H9 (cell line): ENCODE data around the gene HNMT. TPM values are rescaled to one million over a fixed set of nuclear protein-coding genes. Genes with fewer than 3 reads are reported as not detected.

ENCODE experiments used
- DNase-seq: peaks from one replicate; pipeline ENCODE4 v3.0.0-alpha.2; 2017
- H2AFZ ChIP-seq: one replicate; pipeline ENCODE4 v1.6.1; 2013; ENCODE audit warnings: mild to moderate bottlenecking, low read length, control low read depth, moderate library complexity
- H2AK5ac ChIP-seq: 2 replicates; pipeline ENCODE4 v1.6.1; 2013; ENCODE audit warnings: low read length, control low read depth, mixed read lengths; ENCODE audit not compliant: insufficient read length
- H2BK120ac ChIP-seq: one replicate; pipeline ENCODE4 v1.6.1; 2013; ENCODE audit warnings: low read depth, mild to moderate bottlenecking, low read length, control low read depth, inconsistent platforms; ENCODE audit not compliant: poor library complexity, severe bottlenecking
- H2BK12ac ChIP-seq: 2 replicates; pipeline ENCODE4 v1.6.1; 2013; ENCODE audit warnings: low read length, control low read depth, mixed read lengths, low read depth; ENCODE audit not compliant: insufficient read length
- H2BK15ac ChIP-seq: 2 replicates; pipeline ENCODE4 v1.6.1; 2013; ENCODE audit warnings: low read depth, low read length, control low read depth
- H2BK20ac ChIP-seq: one replicate; pipeline ENCODE4 v1.6.1; 2013; ENCODE audit warnings: low read depth, mild to moderate bottlenecking, low read length, control low read depth, inconsistent platforms; ENCODE audit not compliant: poor library complexity, severe bottlenecking
- H2BK5ac ChIP-seq: 2 replicates; pipeline ENCODE4 v1.6.1; 2013; ENCODE audit warnings: low read length, control low read depth, mixed read lengths; ENCODE audit not compliant: insufficient read length
- H3K14ac ChIP-seq: 2 replicates; pipeline ENCODE4 v1.6.1; 2013; ENCODE audit warnings: low read length, control low read depth; ENCODE audit not compliant: insufficient read depth
- H3K18ac ChIP-seq: 2 replicates; pipeline ENCODE4 v1.6.1; 2013; ENCODE audit warnings: low read depth, mild to moderate bottlenecking, mixed read lengths, low read length, control low read depth; ENCODE audit not compliant: insufficient read length
- H3K23ac ChIP-seq: 2 replicates; pipeline ENCODE4 v1.6.1; 2013; ENCODE audit warnings: low read length, control low read depth, mixed read lengths, low read depth; ENCODE audit not compliant: insufficient read length
- H3K23me2 ChIP-seq: 2 replicates; pipeline ENCODE4 v1.6.1; 2013; ENCODE audit warnings: low read depth, mild to moderate bottlenecking, mixed read lengths, low read length, control low read depth; ENCODE audit not compliant: insufficient read length, poor library complexity, severe bottlenecking
- H3K27ac ChIP-seq: 2 replicates; pipeline ENCODE4 v1.5.1; 2013; ENCODE audit warnings: low read length, control low read depth, mixed read lengths, low read depth; ENCODE audit not compliant: insufficient read length
- H3K27me3 ChIP-seq: 2 replicates; pipeline ENCODE4 v1.6.1; 2013; ENCODE audit warnings: low read length, control low read depth, inconsistent platforms; ENCODE audit not compliant: insufficient read depth
- H3K4ac ChIP-seq: 2 replicates; pipeline ENCODE4 v1.6.1; 2013; ENCODE audit warnings: low read depth, mild to moderate bottlenecking, control low read depth, inconsistent platforms, low read length, moderate library complexity
- H3K4me1 ChIP-seq: 2 replicates; pipeline ENCODE4 v1.6.1; 2013; ENCODE audit warnings: low read length, control low read depth, inconsistent platforms; ENCODE audit not compliant: insufficient read depth
- H3K4me2 ChIP-seq: 2 replicates; pipeline ENCODE4 v1.6.1; 2013; ENCODE audit warnings: low read length, control low read depth, mixed read lengths; ENCODE audit not compliant: insufficient read length, insufficient read depth
- H3K56ac ChIP-seq: 2 replicates; pipeline ENCODE4 v1.6.1; 2013; ENCODE audit warnings: low read depth, mild to moderate bottlenecking, mixed read lengths, low read length, control low read depth; ENCODE audit not compliant: insufficient read length
- H3K79me1 ChIP-seq: 2 replicates; pipeline ENCODE4 v1.6.1; 2013; ENCODE audit warnings: low read depth, mild to moderate bottlenecking, moderate library complexity, low read length, control low read depth, inconsistent platforms; ENCODE audit not compliant: insufficient read depth, poor library complexity, severe bottlenecking
- H3K79me2 ChIP-seq: 2 replicates; pipeline ENCODE4 v1.6.1; 2013; ENCODE audit warnings: low read length, control low read depth, inconsistent platforms; ENCODE audit not compliant: insufficient read depth
- H3K9ac ChIP-seq: 2 replicates; pipeline ENCODE4 v1.6.1; 2013; ENCODE audit warnings: low read length, control low read depth, mixed read lengths; ENCODE audit not compliant: insufficient read length; ENCODE audit errors: extremely low read depth
- H3K9me3 ChIP-seq: one replicate; pipeline ENCODE4 v1.6.1; 2013; ENCODE audit warnings: low read depth, low read length, inconsistent platforms; ENCODE audit not compliant: control insufficient read depth
- H3T11ph ChIP-seq: one replicate; pipeline ENCODE4 v1.6.1; 2013; ENCODE audit warnings: mild to moderate bottlenecking, low read length, control low read depth, inconsistent platforms
- H4K20me1 ChIP-seq: one replicate; pipeline ENCODE4 v1.6.1; 2013; ENCODE audit not compliant: control insufficient read depth, insufficient read length, insufficient read depth
- H4K5ac ChIP-seq: 2 replicates; pipeline ENCODE4 v1.6.1; 2013; ENCODE audit warnings: low read depth, mild to moderate bottlenecking, mixed read lengths, low read length, control low read depth; ENCODE audit not compliant: insufficient read length
- H4K8ac ChIP-seq: replicated peaks from 2 replicates; pipeline ENCODE4 v1.6.1; 2013; ENCODE audit warnings: low read length, control low read depth, mixed read lengths, low read depth; ENCODE audit not compliant: insufficient read length
- H4K91ac ChIP-seq: 2 replicates; pipeline ENCODE4 v1.6.1; 2013; ENCODE audit warnings: low read depth, mild to moderate bottlenecking, moderate library complexity, mixed read lengths, low read length, control low read depth; ENCODE audit not compliant: insufficient read length
- H3K27ac Mint-ChIP-seq, 3 experiments: 2 replicates in 2 of 3; 3 replicates in 1 of 3; pipeline ENCODE4 v1.8.0; 2020 to 2021; ENCODE audit warnings: mixed read lengths in 3 of 3, mild to moderate bottlenecking in 1 of 3, moderate library complexity in 1 of 3
- H3K27me3 Mint-ChIP-seq: 2 replicates; pipeline ENCODE4 v1.8.0; 2021; ENCODE audit warnings: low read depth, mild to moderate bottlenecking, moderate library complexity, mixed read lengths
- H3K36me3 Mint-ChIP-seq, 3 experiments: 2 replicates in 2 of 3; 3 replicates in 1 of 3; pipeline ENCODE4 v1.8.0; 2020 to 2021; ENCODE audit warnings: low read depth in 3 of 3, mixed read lengths in 3 of 3; ENCODE audit not compliant: insufficient read depth in 1 of 3
- H3K4me1 Mint-ChIP-seq, 2 experiments: 2 replicates each; pipeline ENCODE4 v1.8.0; 2020; ENCODE audit warnings: mixed read lengths in 2 of 2
- H3K4me3 Mint-ChIP-seq, 2 experiments: 2 replicates in 1 of 2; 3 replicates in 1 of 2; pipeline ENCODE4 v1.8.0; 2020 to 2021; ENCODE audit warnings: mild to moderate bottlenecking in 2 of 2, mixed read lengths in 2 of 2, moderate library complexity in 1 of 2
- H3K9me3 Mint-ChIP-seq, 2 experiments: 2 replicates in 1 of 2; 3 replicates in 1 of 2; pipeline ENCODE4 v1.8.0; 2020; ENCODE audit warnings: mild to moderate bottlenecking in 2 of 2, mixed read lengths in 2 of 2, moderate library complexity in 1 of 2
- CTCF ChIP-seq: fragments of 200-600 bp; sonication (generic); conservative IDR thresholded peaks from 3 replicates; pipeline ENCODE4 v1.8.0; 2021; ENCODE audit warnings: antibody characterized with exemption, mild to moderate bottlenecking
- WGBS: extraction: QIAGEN DNeasy Blood & Tissue Kit; methylation state at CpG from one replicate; pipeline ENCODE4 v1.1.7; 2013; ENCODE audit warnings: missing lambda C conversion rate, low lambda C conversion rate, mixed read lengths; ENCODE audit not compliant: insufficient read length; ENCODE audit errors: extremely low coverage; 5-methylcytosine and 5-hydroxymethylcytosine counted together
- total RNA-seq: library from RNA; stranded (reverse); gene quantifications from 2 replicates; pipeline ENCODE4 v1.2.1, GENCODE V29; 2021

The HNMT gene
- total RNA-seq, 1 experiment from 2014 or later, result 1.3 TPM

- no peak for DNase-seq
- H4K8ac ChIP-seq, result no peak overlapping the region
- WGBS, result no CpG with 5 or more reads among the region's 1 CpG
- no peak overlapping the region for H3K4ac ChIP-seq
- no peaks in the 10 kb centered on the region for H3K79me2 ChIP-seq
- H3K27ac Mint-ChIP-seq, result no peak overlapping the region
- no peak overlapping the region for H2BK15ac ChIP-seq
- H4K91ac ChIP-seq, result no peak overlapping the region
- H2BK20ac ChIP-seq, result no peak overlapping the region
- H3K27ac ChIP-seq, result no peak overlapping the region
- no peaks in the 10 kb centered on the region for H3K36me3 Mint-ChIP-seq
- no peak overlapping the region for H3K56ac ChIP-seq
- H3K27me3 ChIP-seq, result no peaks in the 10 kb centered on the region
- peaks cover 0 to 6% of the 10 kb centered on the region in 2 experiments; a peak in 1 of 4 replicates for H3K4me1 Mint-ChIP-seq
- H3K9ac ChIP-seq, result no peak overlapping the region
- H2BK12ac ChIP-seq, result no peak overlapping the region
- no peak overlapping the region for H2BK120ac ChIP-seq
- H3K18ac ChIP-seq, result no peak overlapping the region
- H3K79me1 ChIP-seq, result no peaks in the 10 kb centered on the region
- no peak overlapping the region for H3T11ph ChIP-seq
- no peak overlapping the region for H2AK5ac ChIP-seq
- no peak overlapping the region for H2BK5ac ChIP-seq
- H3K23me2 ChIP-seq, result no peaks in the 10 kb centered on the region
- no peak overlapping the region for H2AFZ ChIP-seq
- H3K14ac ChIP-seq, result no peak overlapping the region
- H4K20me1 ChIP-seq, result no peaks in the 10 kb centered on the region
- H3K9me3 ChIP-seq, result no peaks in the 10 kb centered on the region
- no peak overlapping the region for H3K4me3 Mint-ChIP-seq
- no peak overlapping the region for H3K23ac ChIP-seq
- H3K4me1 ChIP-seq, result no peaks in the 10 kb centered on the region
- no peaks in the 10 kb centered on the region for H3K9me3 Mint-ChIP-seq
- no peak overlapping the region for H3K4me2 ChIP-seq
- 0 out of 2 replicates have a peak, but pooled peaks cover 1% of the 10 kb centered on the region for H3K27me3 Mint-ChIP-seq
- no peak for TF ChIP-seq CTCF
- no peak overlapping the region for H4K5ac ChIP-seq
Measured at GRCh38 chr2:137939026-137939425, 25.2 kb upstream of the HNMT start.
